ENCODE results near the gene BRPF1.

DNA sequence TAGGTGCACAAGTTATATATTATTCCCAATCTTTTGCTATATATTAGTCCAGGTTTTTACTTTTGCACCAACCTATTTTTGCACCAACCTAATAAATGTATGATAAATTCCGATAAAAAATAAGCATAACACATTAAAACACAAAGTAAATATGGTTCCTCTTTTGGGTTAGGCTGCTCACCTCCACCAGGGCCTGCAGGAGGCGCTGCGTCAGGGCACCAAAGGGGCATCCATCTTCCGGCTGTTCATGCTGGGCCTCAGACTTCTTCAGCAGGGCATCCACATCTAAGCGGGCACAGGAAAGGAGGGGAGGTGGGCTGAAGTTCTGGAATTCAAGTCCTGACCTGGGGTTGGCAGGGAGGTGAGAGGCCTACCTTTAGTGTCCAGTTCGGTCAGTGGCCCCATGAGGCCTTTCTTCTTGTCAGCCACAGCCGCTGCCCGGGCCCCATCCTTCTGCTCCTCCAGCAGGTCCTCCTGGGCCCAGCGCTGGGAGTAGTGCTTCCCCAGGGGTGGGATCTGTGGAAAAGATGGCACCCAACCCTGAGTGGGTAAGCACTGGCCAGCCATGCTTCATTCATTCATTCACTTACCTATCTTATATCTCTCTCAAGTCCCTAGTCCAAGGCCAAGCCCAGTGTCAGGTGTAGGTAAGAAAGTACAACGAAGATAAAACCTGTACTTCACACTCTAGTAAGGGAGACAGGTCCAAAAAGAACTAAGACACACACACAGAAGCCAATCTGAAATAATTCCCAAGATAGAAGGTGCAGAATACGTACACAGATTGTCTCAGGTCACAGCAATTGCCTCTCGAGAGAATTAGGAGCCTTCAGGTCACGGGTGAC, 55.5 kb downstream of the BRPF1 start:
- TF ChIP-seq EZH2 (IDR thresholded peaks at IDR 0.05; ENCODE audit: insufficient read depth, low read length): no peak
- no peak for TF ChIP-seq CTCF (IDR thresholded peaks at IDR 0.05; ENCODE audit: insufficient read depth, low read depth, low read length)

All from astrocyte (in vitro differentiated cells and primary cell).